Stimulated activated CD8-positive, alpha-beta memory T cell treated with anti-CD3 and anti-CD28 coated beads, Interleukin-2, amount 100 ng/mL, for 1 hour (primary cell): ENCODE data around the gene KIF3C.
A peak's percentile ranks its signal among the peaks of the same experiment; 100 is the strongest.

ENCODE experiments used
- DNase-seq, 2 donors: peaks; one replicate each; pipeline ENCODE4 v3.0.0-alpha.2; 2020; ENCODE audit warnings: low read depth in 2 of 2

KIF3C gene

DNA sequence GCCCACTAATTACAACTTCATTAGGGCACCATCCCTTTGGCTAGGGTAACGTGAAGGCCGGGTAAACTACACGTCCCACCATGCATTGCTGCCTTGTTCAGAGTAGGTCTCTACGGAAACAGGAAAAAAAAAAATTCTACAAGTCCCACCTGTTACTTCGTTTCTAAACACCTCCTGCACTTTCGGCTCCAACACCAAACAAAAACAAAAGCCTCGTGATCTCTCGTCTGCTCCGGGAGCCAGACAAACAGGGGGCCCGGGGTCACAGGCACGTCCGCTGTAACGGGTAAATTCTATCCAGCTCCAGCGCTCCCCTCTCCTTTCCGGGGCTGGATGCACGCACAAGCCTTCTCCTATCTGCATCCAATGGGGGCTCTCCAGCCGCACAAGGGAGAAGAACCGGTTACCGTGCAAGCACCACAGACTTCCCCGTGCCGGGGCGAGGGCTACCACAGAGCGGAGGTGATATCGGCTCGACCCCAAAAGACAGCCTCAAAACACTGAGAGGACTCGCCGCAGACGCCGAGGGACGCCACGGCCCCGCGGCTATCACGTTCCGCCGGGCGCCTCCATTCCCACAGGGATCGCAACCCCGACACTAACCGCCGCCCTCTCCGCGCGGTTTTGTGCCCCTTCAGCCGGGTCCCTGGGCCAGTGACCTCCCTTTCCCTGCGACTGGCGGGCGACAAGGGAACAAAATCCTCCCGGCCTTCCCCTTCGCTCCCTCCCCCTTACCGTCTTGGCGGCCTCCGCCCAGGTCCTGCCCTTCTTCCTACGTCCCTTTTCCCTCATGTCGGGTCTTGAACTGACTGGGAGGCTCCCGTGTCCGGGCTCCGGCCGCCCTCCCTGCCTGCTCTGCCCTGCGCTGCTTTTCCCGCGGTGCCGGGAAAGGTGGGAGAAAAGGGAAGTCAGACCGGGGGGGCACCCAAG lies 104.6 kb downstream of the KIF3C start:
- peak; percentile 13 to 16 for DNase-seq
